A549 (cell line): ENCODE data around the gene GABBR2. TPM values are rescaled to one million over a fixed set of nuclear protein-coding genes. Genes with fewer than 3 reads are reported as not detected.

Source experiments
- ATAC-seq, 2 experiments: fragments of 200-7000 bp in 1 of 2; fragments of >200 bp in 1 of 2; cut with Nextera tagmentation in 1 of 2; cut with Tn5 transposase in 1 of 2; 3 replicates each; pipeline versions ENCODE4 v1.8.0 to v1.9.1; 2018 to 2020; ENCODE audit warnings: mild to moderate bottlenecking in 1 of 2, moderate library complexity in 1 of 2
- CTCF ChIA-PET: fragments of 300-600 bp; sonication (Branson Sonifier 250); formaldehyde crosslinking; extraction: SDS; loops from one replicate; lab custom pipeline; 2021; ENCODE audit warnings: antibody characterized with exemption, inconsistent platforms; lab: Yijun Ruan, JAX
- POLR2A ChIA-PET: fragments of 350-600 bp; formaldehyde crosslinking; extraction: SDS; loops from one replicate; lab custom pipeline; 2021; ENCODE audit warnings: antibody characterized with exemption, inconsistent platforms; lab: Yijun Ruan, JAX
- DNase-seq, 2 experiments: peaks; one replicate each; pipeline versions ENCODE4 v3.0.0 to v3.0.0-alpha.2; 2011 to 2016; ENCODE audit warnings: low read depth in 1 of 2, low spot score in 1 of 2
- FAIRE-seq: peaks from 2 replicates; lab custom pipeline; 2011; peaks lifted over from hg19 to GRCh38; lab: Jason Lieb, UNC
- H3K27ac ChIP-seq, 2 experiments: fragments of >200 bp; sonication (Bioruptor Twin); formaldehyde crosslinking; 3 replicates each; pipeline ENCODE4 v1.5.1; 2016 to 2017
- H3K4me1 ChIP-seq: fragments of >200 bp; sonication (Bioruptor Twin); formaldehyde crosslinking; 3 replicates; pipeline ENCODE4 v1.6.1; 2016
- H3K4me2 ChIP-seq: fragments of >200 bp; sonication (Bioruptor Twin); formaldehyde crosslinking; 3 replicates; pipeline ENCODE4 v1.6.1; 2016
- H3K4me3 ChIP-seq: fragments of >200 bp; sonication (Bioruptor Twin); formaldehyde crosslinking; 3 replicates; pipeline ENCODE4 v1.5.1; 2016
- H3K9me3 ChIP-seq: fragments of >200 bp; sonication (Bioruptor Twin); formaldehyde crosslinking; 3 replicates; pipeline ENCODE4 v1.6.1; 2016
- CHD2 ChIP-seq: fragments of 150-350 bp; IDR thresholded peaks from 2 replicates; pipeline ENCODE4 v1.6.1; 2014; ENCODE audit warnings: low read length; ENCODE audit not compliant: partially characterized antibody
- EHF ChIP-seq: fragments of 250-450 bp; sonication (Bioruptor Pico); IDR thresholded peaks from 2 replicates; pipeline ENCODE4 v1.5.0; 2020; ENCODE audit warnings: mild to moderate bottlenecking
- EHMT2 ChIP-seq: fragments of 200-600 bp; sonication (generic); IDR thresholded peaks from 2 replicates; pipeline ENCODE4 v1.6.1; 2016; ENCODE audit warnings: antibody characterized with exemption, low read depth, mild to moderate bottlenecking, moderate library complexity
- EP300 ChIP-seq, 2 experiments: fragments of >200 bp; sonication (Bioruptor Twin); formaldehyde crosslinking; IDR thresholded peaks; 2 replicates in 1 of 2; 3 replicates in 1 of 2; pipeline ENCODE4 v1.6.1; 2016 to 2017
- ESRRA ChIP-seq: fragments of 150-350 bp; IDR thresholded peaks from 2 replicates; pipeline ENCODE4 v1.6.1; 2014; ENCODE audit warnings: mild to moderate bottlenecking, low read length, borderline replicate concordance
- FOSB ChIP-seq: fragments of 250-450 bp; sonication (Bioruptor Pico); IDR thresholded peaks from 2 replicates; pipeline ENCODE4 v1.5.0; 2020; ENCODE audit warnings: mild to moderate bottlenecking, moderate library complexity
- HOXB13 ChIP-seq: fragments of 250-450 bp; sonication (Bioruptor Pico); IDR thresholded peaks from 2 replicates; pipeline ENCODE4 v1.5.0; 2020; ENCODE audit warnings: low read depth, mild to moderate bottlenecking, moderate library complexity
- HOXB5 ChIP-seq: fragments of 250-450 bp; sonication (Bioruptor Pico); IDR thresholded peaks from 2 replicates; pipeline ENCODE4 v1.5.0; 2020; ENCODE audit warnings: mild to moderate bottlenecking, moderate library complexity
- JUN ChIP-seq, 2 experiments: fragments of >200 bp; sonication (Bioruptor Twin); formaldehyde crosslinking; IDR thresholded peaks; 2 replicates in 1 of 2; 3 replicates in 1 of 2; pipeline ENCODE4 v1.6.1; 2016 to 2017
- JUNB ChIP-seq: fragments of >200 bp; sonication (Bioruptor Twin); formaldehyde crosslinking; IDR thresholded peaks from 2 replicates; pipeline ENCODE4 v1.6.1; 2016
- KDM1A ChIP-seq: fragments of 200-600 bp; sonication (generic); IDR thresholded peaks from 2 replicates; pipeline ENCODE4 v1.6.1; 2016; ENCODE audit warnings: low read depth, mild to moderate bottlenecking
- MAFK ChIP-seq: fragments of 450-650 bp; IDR thresholded peaks from 2 replicates; pipeline ENCODE4 v1.6.1; 2014; ENCODE audit not compliant: partially characterized antibody
- PHF8 ChIP-seq: fragments of 200-600 bp; sonication (generic); IDR thresholded peaks from 2 replicates; pipeline ENCODE4 v1.6.1; 2016; ENCODE audit warnings: low read depth, mild to moderate bottlenecking, antibody characterized with exemption, moderate library complexity, borderline replicate concordance
- RFX5 ChIP-seq: fragments of 450-650 bp; IDR thresholded peaks from 2 replicates; pipeline ENCODE4 v1.7.1; 2014; ENCODE audit warnings: antibody characterized with exemption, mild to moderate bottlenecking, moderate library complexity
- RNF2 ChIP-seq: fragments of 200-600 bp; sonication (generic); IDR thresholded peaks from 2 replicates; pipeline ENCODE4 v1.6.1; 2016; ENCODE audit warnings: low read depth, mild to moderate bottlenecking, antibody characterized with exemption, moderate library complexity, borderline replicate concordance
- SREBF2 ChIP-seq: fragments of 450-650 bp; IDR thresholded peaks from 2 replicates; pipeline ENCODE4 v1.6.1; 2014; ENCODE audit warnings: mild to moderate bottlenecking, moderate library complexity
- TFCP2L1 ChIP-seq: fragments of 250-450 bp; sonication (Bioruptor Pico); IDR thresholded peaks from 2 replicates; pipeline ENCODE4 v1.5.0; 2021; ENCODE audit warnings: mild to moderate bottlenecking
- TP53 ChIP-seq: fragments of 250-450 bp; sonication (Bioruptor Pico); IDR thresholded peaks from 2 replicates; pipeline ENCODE4 v1.5.0; 2021; ENCODE audit warnings: mild to moderate bottlenecking, moderate library complexity
- ZFP36 ChIP-seq: fragments of 450-650 bp; IDR thresholded peaks from 2 replicates; pipeline ENCODE4 v1.6.1; 2014; ENCODE audit warnings: borderline replicate concordance; ENCODE audit not compliant: partially characterized antibody
- WGBS: methylation state at CpG from one replicate; pipeline ENCODE4 v1.1.6; 2017; ENCODE audit errors: missing lambda C conversion rate; 5-methylcytosine and 5-hydroxymethylcytosine counted together
- polyA plus RNA-seq, 4 experiments: library from polyadenylated mRNA; depleted of rRNA in 3 of 4; stranded (reverse); fragments of >200 nt; fragmentation: RNase III in 1 of 4; extraction: RNeasy Plus Mini Kit Qiagen cat#74134 plus additional on column Dnase treatment in 1 of 4; gene quantifications; 2 replicates in 3 of 4; 3 replicates in 1 of 4; pipeline ENCODE4 v1.2.3, GENCODE V29; 2011 to 2017
- TF ChIP-seq, protein P1 (sequence below): fragments of >200 bp; sonication (Bioruptor Twin); formaldehyde crosslinking; IDR thresholded peaks from 2 replicates; pipeline ENCODE4 v1.6.1; 2016
- TF ChIP-seq, protein P2 (sequence below): fragments of >200 bp; sonication (Bioruptor Twin); formaldehyde crosslinking; IDR thresholded peaks from 3 replicates; pipeline ENCODE4 v1.6.1; 2016
- TF ChIP-seq, protein P3 (sequence below): IDR thresholded peaks from 2 replicates; pipeline ENCODE4 v1.6.1; 2012; ENCODE audit warnings: low read depth, borderline replicate concordance
- TF ChIP-seq, protein P4 (sequence below): fragments of 250-450 bp; sonication (Bioruptor Pico); IDR thresholded peaks from 2 replicates; pipeline ENCODE4 v1.5.0; 2021; ENCODE audit warnings: mild to moderate bottlenecking, moderate library complexity, borderline replicate concordance
- TF ChIP-seq, protein P5 (sequence below): fragments of 150-350 bp; IDR thresholded peaks from 2 replicates; pipeline ENCODE4 v1.6.1; 2014; ENCODE audit warnings: low read depth, mild to moderate bottlenecking, low read length
- TF ChIP-seq, protein P6 (sequence below): fragments of 200-600 bp; sonication (generic); IDR thresholded peaks from 2 replicates; pipeline ENCODE4 v1.6.1; 2016; ENCODE audit warnings: antibody characterized with exemption, mild to moderate bottlenecking, moderate library complexity

GABBR2 gene
- polyA plus RNA-seq, 2 of the 4 experiments (the other 2 are of a cell fraction): 0.08 to 0.57 TPM

DNA sequence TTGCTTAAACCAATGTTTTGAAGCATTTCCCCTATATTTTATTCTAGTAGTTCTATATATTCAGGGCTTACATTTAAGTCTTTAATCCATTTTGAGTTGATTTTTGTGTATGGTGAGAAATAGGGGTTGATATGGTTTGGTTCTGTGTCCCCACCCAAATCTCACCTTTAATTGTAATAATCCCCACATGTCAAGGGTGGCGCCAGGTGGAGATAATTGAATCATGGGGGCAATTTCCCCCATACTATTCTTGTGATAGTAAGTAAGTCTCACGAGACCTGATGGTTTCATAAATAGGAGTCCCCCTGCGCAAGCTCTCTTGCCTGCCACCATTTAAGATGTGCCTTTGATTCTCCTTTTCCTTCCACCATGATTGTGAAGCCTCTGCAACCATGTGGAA, 361.1 kb downstream of the GABBR2 start:
- 0 out of 3 replicates have a peak, but pooled peaks cover 3% of the 10 kb centered on the region for H3K9me3 ChIP-seq
- FAIRE-seq (no peak), DNase-seq (no peak), ATAC-seq (no peak)
- POLR2A ChIA-PET: no interaction called here
- H3K27ac ChIP-seq: no peak overlapping the region
- TF ChIP-seq TP53 (CRISPR knock-in tag) (no peak), RNF2 (no peak), EHMT2 (no peak), ZFP36 (no peak), EP300 (IDR thresholded peaks at IDR 0.05) (no peak), JUNB (no peak), FOSB (no peak), CHD2 (no peak), PHF8 (no peak), RFX5 (no peak), HOXB13 (CRISPR knock-in tag) (no peak), HOXB5 (CRISPR knock-in tag) (no peak), ESRRA (no peak), EHF (no peak), MAFK (no peak), TFCP2L1 (CRISPR knock-in tag) (no peak)
- TF ChIP-seq, protein P1, sequence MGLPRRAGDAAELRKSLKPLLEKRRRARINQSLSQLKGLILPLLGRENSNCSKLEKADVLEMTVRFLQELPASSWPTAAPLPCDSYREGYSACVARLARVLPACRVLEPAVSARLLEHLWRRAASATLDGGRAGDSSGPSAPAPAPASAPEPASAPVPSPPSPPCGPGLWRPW: no peak
- TF ChIP-seq, protein P2, sequence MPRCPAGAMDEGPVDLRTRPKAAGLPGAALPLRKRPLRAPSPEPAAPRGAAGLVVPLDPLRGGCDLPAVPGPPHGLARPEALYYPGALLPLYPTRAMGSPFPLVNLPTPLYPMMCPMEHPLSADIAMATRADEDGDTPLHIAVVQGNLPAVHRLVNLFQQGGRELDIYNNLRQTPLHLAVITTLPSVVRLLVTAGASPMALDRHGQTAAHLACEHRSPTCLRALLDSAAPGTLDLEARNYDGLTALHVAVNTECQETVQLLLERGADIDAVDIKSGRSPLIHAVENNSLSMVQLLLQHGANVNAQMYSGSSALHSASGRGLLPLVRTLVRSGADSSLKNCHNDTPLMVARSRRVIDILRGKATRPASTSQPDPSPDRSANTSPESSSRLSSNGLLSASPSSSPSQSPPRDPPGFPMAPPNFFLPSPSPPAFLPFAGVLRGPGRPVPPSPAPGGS: no peak
- TF ChIP-seq, protein P3, sequence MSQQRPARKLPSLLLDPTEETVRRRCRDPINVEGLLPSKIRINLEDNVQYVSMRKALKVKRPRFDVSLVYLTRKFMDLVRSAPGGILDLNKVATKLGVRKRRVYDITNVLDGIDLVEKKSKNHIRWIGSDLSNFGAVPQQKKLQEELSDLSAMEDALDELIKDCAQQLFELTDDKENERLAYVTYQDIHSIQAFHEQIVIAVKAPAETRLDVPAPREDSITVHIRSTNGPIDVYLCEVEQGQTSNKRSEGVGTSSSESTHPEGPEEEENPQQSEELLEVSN: no peak
- TF ChIP-seq, protein P4, sequence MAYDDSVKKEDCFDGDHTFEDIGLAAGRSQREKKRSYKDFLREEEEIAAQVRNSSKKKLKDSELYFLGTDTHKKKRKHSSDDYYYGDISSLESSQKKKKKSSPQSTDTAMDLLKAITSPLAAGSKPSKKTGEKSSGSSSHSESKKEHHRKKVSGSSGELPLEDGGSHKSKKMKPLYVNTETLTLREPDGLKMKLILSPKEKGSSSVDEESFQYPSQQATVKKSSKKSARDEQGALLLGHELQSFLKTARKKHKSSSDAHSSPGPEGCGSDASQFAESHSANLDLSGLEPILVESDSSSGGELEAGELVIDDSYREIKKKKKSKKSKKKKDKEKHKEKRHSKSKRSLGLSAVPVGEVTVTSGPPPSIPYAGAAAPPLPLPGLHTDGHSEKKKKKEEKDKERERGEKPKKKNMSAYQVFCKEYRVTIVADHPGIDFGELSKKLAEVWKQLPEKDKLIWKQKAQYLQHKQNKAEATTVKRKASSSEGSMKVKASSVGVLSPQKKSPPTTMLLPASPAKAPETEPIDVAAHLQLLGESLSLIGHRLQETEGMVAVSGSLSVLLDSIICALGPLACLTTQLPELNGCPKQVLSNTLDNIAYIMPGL (CRISPR knock-in tag): no peak
- H3K4me1 ChIP-seq: no peaks in the 10 kb centered on the region
- H3K4me3 ChIP-seq: no peak overlapping the region
- CTCF ChIA-PET: no interaction called here
- H3K4me2 ChIP-seq: no peak overlapping the region
- 14% methylated on average over 3 of the region's 3 CpGs for whole genome bisulfite sequencing

DNA sequence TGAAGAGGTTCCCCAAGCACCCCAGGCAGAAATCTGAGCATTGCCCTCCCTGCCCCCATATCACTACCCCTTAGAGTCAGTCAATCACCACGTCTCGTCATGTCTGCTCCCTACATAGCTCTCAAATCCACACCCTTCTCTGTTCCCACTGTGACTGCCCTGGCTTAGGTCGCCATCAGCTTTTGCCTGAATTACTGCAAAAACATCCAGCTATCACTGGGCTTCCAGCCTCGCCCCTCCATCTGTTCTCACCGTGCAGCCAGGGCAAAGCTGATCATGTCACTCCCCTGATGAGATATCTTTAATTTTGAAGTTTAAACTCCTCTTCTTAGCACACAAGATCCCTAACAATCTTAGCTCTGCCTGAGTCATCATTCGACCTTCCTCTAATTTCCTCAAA, 363.7 kb downstream of the GABBR2 start:
- POLR2A ChIA-PET: no interaction called here
- no peak for FAIRE-seq

More for the DNA sequence above, 363.7 kb downstream of the GABBR2 start:
- no peak for DNase-seq
- no peaks in the 10 kb centered on the region for H3K9me3 ChIP-seq
- no peak overlapping the region for H3K4me3 ChIP-seq
- CTCF ChIA-PET: interaction anchor here (0.9 to 1.6 kb wide), 2 partner anchors 16 to 431 kb away, joined by 3 read pairs; no protein-coding TSS in a partner anchor
- no peak overlapping the region for H3K4me2 ChIP-seq
- ATAC-seq: no peak
- WGBS: 14% methylated on average over 6 of the region's 6 CpGs
- H3K4me1 ChIP-seq: no peaks in the 10 kb centered on the region
- no peak overlapping the region for H3K27ac ChIP-seq
- no peak for TF ChIP-seq SREBF2
- TF ChIP-seq JUN (IDR thresholded peaks at IDR 0.05): no peak
- no peak for TF ChIP-seq RNF2
- TF ChIP-seq, protein P5, sequence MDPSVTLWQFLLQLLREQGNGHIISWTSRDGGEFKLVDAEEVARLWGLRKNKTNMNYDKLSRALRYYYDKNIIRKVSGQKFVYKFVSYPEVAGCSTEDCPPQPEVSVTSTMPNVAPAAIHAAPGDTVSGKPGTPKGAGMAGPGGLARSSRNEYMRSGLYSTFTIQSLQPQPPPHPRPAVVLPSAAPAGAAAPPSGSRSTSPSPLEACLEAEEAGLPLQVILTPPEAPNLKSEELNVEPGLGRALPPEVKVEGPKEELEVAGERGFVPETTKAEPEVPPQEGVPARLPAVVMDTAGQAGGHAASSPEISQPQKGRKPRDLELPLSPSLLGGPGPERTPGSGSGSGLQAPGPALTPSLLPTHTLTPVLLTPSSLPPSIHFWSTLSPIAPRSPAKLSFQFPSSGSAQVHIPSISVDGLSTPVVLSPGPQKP: no peak
- no peak for TF ChIP-seq KDM1A
- TF ChIP-seq, protein P2: no peak
- no peak for TF ChIP-seq TP53 (CRISPR knock-in tag)
- TF ChIP-seq, protein P6, sequence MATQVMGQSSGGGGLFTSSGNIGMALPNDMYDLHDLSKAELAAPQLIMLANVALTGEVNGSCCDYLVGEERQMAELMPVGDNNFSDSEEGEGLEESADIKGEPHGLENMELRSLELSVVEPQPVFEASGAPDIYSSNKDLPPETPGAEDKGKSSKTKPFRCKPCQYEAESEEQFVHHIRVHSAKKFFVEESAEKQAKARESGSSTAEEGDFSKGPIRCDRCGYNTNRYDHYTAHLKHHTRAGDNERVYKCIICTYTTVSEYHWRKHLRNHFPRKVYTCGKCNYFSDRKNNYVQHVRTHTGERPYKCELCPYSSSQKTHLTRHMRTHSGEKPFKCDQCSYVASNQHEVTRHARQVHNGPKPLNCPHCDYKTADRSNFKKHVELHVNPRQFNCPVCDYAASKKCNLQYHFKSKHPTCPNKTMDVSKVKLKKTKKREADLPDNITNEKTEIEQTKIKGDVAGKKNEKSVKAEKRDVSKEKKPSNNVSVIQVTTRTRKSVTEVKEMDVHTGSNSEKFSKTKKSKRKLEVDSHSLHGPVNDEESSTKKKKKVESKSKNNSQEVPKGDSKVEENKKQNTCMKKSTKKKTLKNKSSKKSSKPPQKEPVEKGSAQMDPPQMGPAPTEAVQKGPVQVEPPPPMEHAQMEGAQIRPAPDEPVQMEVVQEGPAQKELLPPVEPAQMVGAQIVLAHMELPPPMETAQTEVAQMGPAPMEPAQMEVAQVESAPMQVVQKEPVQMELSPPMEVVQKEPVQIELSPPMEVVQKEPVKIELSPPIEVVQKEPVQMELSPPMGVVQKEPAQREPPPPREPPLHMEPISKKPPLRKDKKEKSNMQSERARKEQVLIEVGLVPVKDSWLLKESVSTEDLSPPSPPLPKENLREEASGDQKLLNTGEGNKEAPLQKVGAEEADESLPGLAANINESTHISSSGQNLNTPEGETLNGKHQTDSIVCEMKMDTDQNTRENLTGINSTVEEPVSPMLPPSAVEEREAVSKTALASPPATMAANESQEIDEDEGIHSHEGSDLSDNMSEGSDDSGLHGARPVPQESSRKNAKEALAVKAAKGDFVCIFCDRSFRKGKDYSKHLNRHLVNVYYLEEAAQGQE: no peak
- TF ChIP-seq, protein P3: no peak
- no peak for TF ChIP-seq RFX5
